22Rv1 (cell line): ENCODE data around the gene MAN2A2.

Experiments
- ZFX ChIP-seq: fragments of 450-650 bp; IDR thresholded peaks from 2 replicates; pipeline ENCODE4 v1.6.1; 2017; ENCODE audit warnings: antibody characterized with exemption, borderline replicate concordance
- TF ChIP-seq, protein P1 (sequence below): fragments of 450-650 bp; IDR thresholded peaks from 2 replicates; pipeline ENCODE4 v1.5.1; 2017; ENCODE audit warnings: mild to moderate bottlenecking

DNA sequence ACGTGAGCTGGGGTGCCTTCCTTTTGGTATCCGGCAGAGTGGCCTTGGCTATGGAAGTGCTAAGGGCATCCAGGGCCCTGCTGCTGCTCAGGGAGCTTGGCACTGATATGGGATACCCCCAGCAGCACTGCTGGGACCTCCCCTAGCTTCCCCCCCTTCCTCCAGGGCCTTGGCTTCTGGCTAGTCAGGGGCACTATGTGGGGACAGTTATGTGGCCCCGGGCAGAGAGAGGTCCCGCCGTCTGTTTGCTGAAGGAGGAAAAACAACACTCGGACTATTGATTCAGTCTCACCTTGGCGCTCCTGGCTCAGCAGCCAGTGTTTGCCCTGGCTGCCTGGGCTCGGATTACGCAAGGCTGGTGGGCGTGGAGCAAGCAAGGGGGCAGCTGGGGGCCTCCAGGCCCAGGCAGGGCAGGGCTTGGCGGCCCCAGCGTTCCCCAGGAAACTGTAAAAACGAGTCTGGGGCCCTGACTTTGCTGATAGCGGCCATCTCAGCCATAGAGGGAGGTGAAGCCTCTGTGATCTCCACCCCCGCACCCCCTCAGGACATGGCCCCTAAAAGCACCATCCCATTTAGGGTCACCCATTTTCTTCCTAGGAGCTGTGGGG is 29.0 kb upstream of the MAN2A2 start:
- TF ChIP-seq, protein P1, sequence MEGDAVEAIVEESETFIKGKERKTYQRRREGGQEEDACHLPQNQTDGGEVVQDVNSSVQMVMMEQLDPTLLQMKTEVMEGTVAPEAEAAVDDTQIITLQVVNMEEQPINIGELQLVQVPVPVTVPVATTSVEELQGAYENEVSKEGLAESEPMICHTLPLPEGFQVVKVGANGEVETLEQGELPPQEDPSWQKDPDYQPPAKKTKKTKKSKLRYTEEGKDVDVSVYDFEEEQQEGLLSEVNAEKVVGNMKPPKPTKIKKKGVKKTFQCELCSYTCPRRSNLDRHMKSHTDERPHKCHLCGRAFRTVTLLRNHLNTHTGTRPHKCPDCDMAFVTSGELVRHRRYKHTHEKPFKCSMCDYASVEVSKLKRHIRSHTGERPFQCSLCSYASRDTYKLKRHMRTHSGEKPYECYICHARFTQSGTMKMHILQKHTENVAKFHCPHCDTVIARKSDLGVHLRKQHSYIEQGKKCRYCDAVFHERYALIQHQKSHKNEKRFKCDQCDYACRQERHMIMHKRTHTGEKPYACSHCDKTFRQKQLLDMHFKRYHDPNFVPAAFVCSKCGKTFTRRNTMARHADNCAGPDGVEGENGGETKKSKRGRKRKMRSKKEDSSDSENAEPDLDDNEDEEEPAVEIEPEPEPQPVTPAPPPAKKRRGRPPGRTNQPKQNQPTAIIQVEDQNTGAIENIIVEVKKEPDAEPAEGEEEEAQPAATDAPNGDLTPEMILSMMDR = no peak
- TF ChIP-seq ZFX = no peak
